ENCODE measurements around the gene MED31.

Gene MED31

GRCh38 chr17:6651919-6652452, 581 bp upstream of the MED31 start (continued):
- TF ChIP-seq ZNF169 (tag by site-specific recombination; IDR thresholded peaks at IDR 0.05) (0 out of 2 replicates have a peak, but pooled peaks have one; percentile 28), ZNF423 (tag by site-specific recombination; IDR thresholded peaks at IDR 0.05) (peak; percentile 60; the same call in 1 of the 2 replicates), ZNF366 (tag by site-specific recombination; conservative IDR thresholded peaks at IDR 0.05) (no peak; the same call in 1 of the 2 replicates), RBAK (tag by site-specific recombination; IDR thresholded peaks at IDR 0.05) (no peak), TCF7L2 (IDR thresholded peaks at IDR 0.05; ENCODE audit: borderline replicate concordance, low read depth, low read length) (no peak), ZIC2 (tag by site-specific recombination; IDR thresholded peaks at IDR 0.05) (peak; percentile 90), ZNF76 (tag by site-specific recombination; IDR thresholded peaks at IDR 0.05; ENCODE audit: borderline replicate concordance, low read depth) (no peak), ZNF561 (tag by site-specific recombination; IDR thresholded peaks at IDR 0.05; ENCODE audit: borderline replicate concordance) (no peak; the same call in 1 of the 2 replicates), ZNF292 (tag by site-specific recombination; IDR thresholded peaks at IDR 0.05; ENCODE audit: borderline replicate concordance, low read depth) (no peak), ZNF391 (tag by site-specific recombination; IDR thresholded peaks at IDR 0.05; ENCODE audit: borderline replicate concordance, low read depth) (no peak), ZNF654 (tag by site-specific recombination; IDR thresholded peaks at IDR 0.05; ENCODE audit: low read depth) (no peak), ZNF624 (tag by site-specific recombination; IDR thresholded peaks at IDR 0.05) (no peak), ZNF362 (tag by site-specific recombination; IDR thresholded peaks at IDR 0.05) (no peak), ZNF311 (tag by site-specific recombination; IDR thresholded peaks at IDR 0.05; ENCODE audit: borderline replicate concordance) (no peak), ZNF404 (tag by site-specific recombination; IDR thresholded peaks at IDR 0.05) (no peak), ZNF416 (tag by site-specific recombination; IDR thresholded peaks at IDR 0.05) (no peak), ZNF211 (tag by site-specific recombination; IDR thresholded peaks at IDR 0.05; ENCODE audit: low read depth) (no peak), ZBTB20 (tag by site-specific recombination; IDR thresholded peaks at IDR 0.05) (peak; percentile 59; the same call in 1 of the 2 replicates), ZNF843 (tag by site-specific recombination; IDR thresholded peaks at IDR 0.05) (peak; percentile 64; the same call in 1 of the 2 replicates), HOXC10 (CRISPR knock-in tag; IDR thresholded peaks at IDR 0.05) (no peak; the same call in 1 of the 2 replicates), ZNF529 (tag by site-specific recombination; IDR thresholded peaks at IDR 0.05; ENCODE audit: insufficient replicate concordance) (no peak), ZFP3 (tag by site-specific recombination; IDR thresholded peaks at IDR 0.05; ENCODE audit: low read depth) (no peak), MYNN (tag by site-specific recombination; IDR thresholded peaks at IDR 0.05; ENCODE audit: borderline replicate concordance) (no peak), ZBTB6 (tag by site-specific recombination; IDR thresholded peaks at IDR 0.05) (peak; percentile 61; the same call in 1 of the 2 replicates), ZBTB48 (tag by site-specific recombination; IDR thresholded peaks at IDR 0.05) (peak; percentile 92), ZNF48 (tag by site-specific recombination; IDR thresholded peaks at IDR 0.05) (no peak), ZSCAN4 (tag by site-specific recombination; IDR thresholded peaks at IDR 0.05) (0 out of 2 replicates have a peak, but pooled peaks have one; percentile 18), GLIS1 (tag by site-specific recombination; IDR thresholded peaks at IDR 0.05) (peak; percentile 82), ZNF214 (tag by site-specific recombination; IDR thresholded peaks at IDR 0.05; ENCODE audit: borderline replicate concordance) (no peak), REST (tag by site-specific recombination; IDR thresholded peaks at IDR 0.05) (no peak; the same call in 1 of the 2 replicates), ZNF184 (tag by site-specific recombination; IDR thresholded peaks at IDR 0.05) (no peak), ZNF221 (tag by site-specific recombination; IDR thresholded peaks at IDR 0.05; ENCODE audit: borderline replicate concordance) (no peak), ZNF324 (tag by site-specific recombination; IDR thresholded peaks at IDR 0.05) (peak; percentile 91), ZNF133 (tag by site-specific recombination; IDR thresholded peaks at IDR 0.05) (peak; percentile 23; the same call in 1 of the 2 replicates), PRDM1 (tag by site-specific recombination; IDR thresholded peaks at IDR 0.05) (no peak), BCL11B (tag by site-specific recombination; IDR thresholded peaks at IDR 0.05; ENCODE audit: low read depth) (0 out of 2 replicates have a peak, but pooled peaks have one; percentile 40)

Data from HEK293 (cell line).